Fibroblast of skin of right quadriceps (primary cell): ENCODE results near the gene BMPR1A.
"Not testable (repeated sequence)": the region's sequence is repeated elsewhere in the genome, so short reads cannot be mapped to it uniquely, and the experiment has no call there.

Source experiments
- DNase-seq: peaks from one replicate; pipeline ENCODE4 v3.0.0-alpha.2; 2013

BMPR1A gene

GRCh38 chr10:86972613-86973380 is 216.4 kb downstream of the BMPR1A start:
- DNase-seq, result no peak

DNA sequence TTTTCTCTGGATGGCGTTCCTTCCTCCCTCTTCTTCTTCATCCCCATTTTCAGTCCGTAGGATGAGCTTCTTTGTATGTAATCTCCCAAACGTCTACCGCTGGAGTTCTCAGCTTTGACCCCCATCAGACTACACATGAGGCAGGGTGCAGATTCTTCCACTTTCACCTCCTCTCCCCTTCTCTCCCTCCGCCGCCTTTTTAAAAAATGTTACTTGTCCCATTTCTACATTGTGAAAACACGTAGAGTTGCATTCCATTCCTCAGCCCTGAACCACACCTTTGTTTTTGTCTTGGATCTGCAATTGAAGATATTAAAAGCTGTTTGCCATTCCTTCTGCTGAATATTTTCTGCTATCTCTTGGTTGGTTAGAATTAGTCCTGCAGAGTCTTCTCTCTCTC is 218.1 kb downstream of the BMPR1A start:
- DNase-seq, result no peak

DNA sequence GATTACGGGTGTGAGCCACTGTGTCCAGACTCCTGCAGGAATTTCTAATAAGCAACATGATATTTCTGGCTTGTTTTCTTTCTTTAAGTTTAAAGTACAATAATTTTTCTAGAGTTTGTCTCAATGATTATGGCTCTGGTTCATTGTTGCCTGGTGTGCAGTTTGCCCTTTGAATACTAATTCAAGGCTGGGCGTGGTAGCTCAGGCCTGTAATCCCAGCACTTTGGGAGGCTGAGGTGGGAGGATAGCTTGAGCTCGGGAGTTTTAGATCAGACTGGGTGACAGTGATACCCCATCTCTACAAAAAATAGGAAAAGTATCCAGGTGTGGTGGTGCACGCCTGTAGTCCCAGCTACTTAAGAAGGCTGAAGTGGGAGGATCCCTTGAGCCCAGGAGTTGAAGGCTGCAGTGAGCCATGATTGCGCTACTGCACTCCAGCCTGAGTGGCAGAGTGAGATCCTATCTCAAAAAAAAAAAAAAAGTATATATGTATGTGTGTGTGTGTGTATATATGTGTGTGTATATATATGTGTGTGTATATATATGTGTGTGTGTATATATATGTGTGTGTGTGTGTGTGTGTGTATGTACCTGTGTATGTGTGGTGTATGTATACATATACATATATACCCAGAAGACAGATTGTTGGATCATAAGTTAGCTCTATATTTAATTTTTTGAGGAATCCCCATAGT is 220.1 kb downstream of the BMPR1A start:
- DNase-seq, result no peak

GRCh38 chr10:86978457-86978856 is 222.0 kb downstream of the BMPR1A start:
- DNase-seq, result not testable (repeated sequence)

- no peak for DNase-seq
Observed at GRCh38 chr10:86979296-86979818, 222.9 kb downstream of the BMPR1A start.

GRCh38 chr10:86979977-86980448 is 223.6 kb downstream of the BMPR1A start:
- DNase-seq, result no peak

- not testable (repeated sequence) for DNase-seq
Observed at GRCh38 chr10:86981020-86981419, 224.6 kb downstream of the BMPR1A start.

- DNase-seq, result no peak
Observed at GRCh38 chr10:86981716-86982115, 225.3 kb downstream of the BMPR1A start.
